BJ (cell line): ENCODE results near the gene SALL4. TPM values are rescaled to one million over a fixed set of nuclear protein-coding genes. Genes with fewer than 3 reads are reported as not detected.

Experiments
- CTCF ChIA-PET: fragments of 350-600 bp; formaldehyde crosslinking; extraction: SDS; loops from one replicate; lab custom pipeline; 2021; ENCODE audit warnings: antibody characterized with exemption, inconsistent platforms; lab: Yijun Ruan, JAX
- POLR2A ChIA-PET: fragments of 300-600 bp; sonication (Branson Sonifier 250); formaldehyde crosslinking; extraction: SDS; loops from one replicate; lab custom pipeline; 2021; ENCODE audit warnings: antibody characterized with exemption; lab: Charles Lee
- DNase-seq: peaks from one replicate; pipeline ENCODE4 v3.0.0-alpha.2; 2011; ENCODE audit warnings: low read depth
- H3K27me3 ChIP-seq: 2 replicates; pipeline ENCODE4 v1.6.0; 2011; ENCODE audit warnings: low read length; ENCODE audit not compliant: control insufficient read depth, insufficient read depth
- H3K36me3 ChIP-seq: 2 replicates; pipeline ENCODE4 v1.5.1; 2011; ENCODE audit warnings: low read length; ENCODE audit not compliant: control insufficient read depth, insufficient read depth
- H3K4me3 ChIP-seq: 2 replicates; pipeline ENCODE4 v1.5.1; 2011; ENCODE audit warnings: low read depth, mild to moderate bottlenecking, control low read depth, low read length
- CTCF ChIP-seq: IDR thresholded peaks from 2 replicates; pipeline ENCODE4 v1.5.1; 2011; ENCODE audit warnings: low read depth, mild to moderate bottlenecking, control low read depth, inconsistent platforms, low read length, moderate library complexity; ENCODE audit not compliant: insufficient read depth
- polyA plus RNA-seq: library from polyadenylated mRNA; depleted of rRNA; stranded (reverse); fragments of >200 nt; gene quantifications from 2 replicates; pipeline ENCODE4 v1.2.3, GENCODE V29; 2011

The SALL4 gene
- polyA plus RNA-seq, 1 experiment, result 0.54 TPM

- DNase-seq, result no peak
- Histone ChIP-seq H3K36me3 (no peaks in the 10 kb centered on the region), H3K27me3 (peaks cover 6% of the 10 kb centered on the region), H3K4me3 (no peak overlapping the region)
- POLR2A ChIA-PET, result no interaction called here
- CTCF ChIA-PET, result interaction anchor here (1.1 kb wide), 1 partner anchor 12 kb away, joined by 3 read pairs; no protein-coding TSS in a partner anchor
- no peak for TF ChIP-seq CTCF
These were observed 31.0 kb upstream of the SALL4 start for GRCh38 chr20:51833326-51833725.

GRCh38 chr20:51832276-51832675, 30.0 kb upstream of the SALL4 start:
- no peaks in the 10 kb centered on the region for H3K36me3 ChIP-seq

GRCh38 chr20:51831866-51832265, 29.5 kb upstream of the SALL4 start:
- H3K36me3 ChIP-seq, result no peaks in the 10 kb centered on the region
- H3K4me3 ChIP-seq, result no peak overlapping the region
- DNase-seq, result peak; percentile 97
- CTCF ChIA-PET, result interaction anchor here (0.9 to 1.3 kb wide), 2 partner anchors 13 to 31 kb away, joined by 3 to 4 read pairs; no protein-coding TSS in a partner anchor
- H3K27me3 ChIP-seq, result peaks cover 6% of the 10 kb centered on the region
- TF ChIP-seq CTCF, result no peak
- POLR2A ChIA-PET, result no interaction called here

More at GRCh38 chr20:51832276-51832675, 30.0 kb upstream of the SALL4 start:
- ChIA-PET POLR2A (no interaction called here), CTCF (interaction anchor here (0.9 kb wide), 1 partner anchor 12 kb away, joined by 3 read pairs; no protein-coding TSS in a partner anchor)
- peaks cover 6% of the 10 kb centered on the region for H3K27me3 ChIP-seq
- H3K4me3 ChIP-seq, result no peak overlapping the region
- no peak for DNase-seq
- no peak for TF ChIP-seq CTCF

GRCh38 chr20:51830538-51830937, 28.2 kb upstream of the SALL4 start:
- Histone ChIP-seq H3K4me3 (no peak overlapping the region), H3K27me3 (peaks cover 3% of the 10 kb centered on the region), H3K36me3 (no peaks in the 10 kb centered on the region)
- DNase-seq, result no peak
- CTCF ChIA-PET, result interaction anchor here (1.2 to 1.3 kb wide), 2 partner anchors 30 to 251 kb away, joined by 3 to 4 read pairs; no protein-coding TSS in a partner anchor
- POLR2A ChIA-PET, result no interaction called here
- TF ChIP-seq CTCF, result no peak

GRCh38 chr20:51828762-51829161, 26.4 kb upstream of the SALL4 start:
- no peak for DNase-seq
- Histone ChIP-seq H3K36me3 (no peaks in the 10 kb centered on the region), H3K27me3 (peaks cover 3% of the 10 kb centered on the region), H3K4me3 (no peak overlapping the region)
- ChIA-PET POLR2A (no interaction called here), CTCF (no interaction called here)
- TF ChIP-seq CTCF, result no peak
